HG03342 (cell line): ENCODE results near the gene PRKCZ.

Experiments used
- ATAC-seq: cut with Tn5 transposase; IDR thresholded peaks from one replicate; pipeline ENCODE4 v1.9.1; 2021; ENCODE audit warnings: mild to moderate bottlenecking, moderate library complexity; ENCODE audit not compliant: unreplicated experiment

The PRKCZ gene

DNA sequence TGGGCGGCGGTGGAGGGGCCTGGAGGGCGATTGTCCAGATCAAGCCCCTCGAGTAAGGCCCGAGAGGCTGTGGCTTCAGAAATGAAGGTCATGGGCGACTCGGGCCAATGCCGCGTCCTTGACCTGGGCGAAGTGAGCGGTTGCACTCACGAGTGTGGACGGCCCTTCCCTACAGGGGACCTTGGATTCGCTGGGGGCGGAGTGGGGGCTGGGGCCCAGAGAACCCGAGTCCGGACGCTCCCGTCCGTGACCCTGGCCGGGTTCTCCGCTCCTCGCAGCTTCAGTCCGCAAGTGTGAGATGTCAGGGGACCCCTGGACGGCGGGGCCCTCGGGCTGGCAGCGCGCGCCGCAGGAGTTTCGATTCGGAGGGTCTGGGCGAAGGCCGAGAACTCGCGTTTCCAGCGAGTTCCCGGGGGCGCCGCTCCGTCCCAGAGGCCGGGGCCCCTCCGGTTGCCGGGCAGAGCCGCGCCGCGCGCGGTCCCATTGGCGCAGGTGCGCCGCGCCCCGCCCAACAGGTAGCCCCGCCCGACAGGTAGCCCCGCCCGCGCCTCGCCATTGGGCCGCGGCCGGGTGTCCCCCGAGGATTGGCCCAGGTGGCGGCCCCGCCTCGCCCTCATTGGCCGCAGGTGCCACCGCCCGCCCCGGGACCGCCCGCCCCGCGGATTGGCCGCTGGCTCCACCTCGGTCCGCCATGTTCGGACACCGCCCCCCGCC, at the start of gene PRKCZ:
PRKCZ (plus strand) TSS at position 694 of the 714 bp plus-strand sequence. CDS start 220 bp downstream, outside the sequence.
- ATAC-seq: peak; percentile 50

DNA sequence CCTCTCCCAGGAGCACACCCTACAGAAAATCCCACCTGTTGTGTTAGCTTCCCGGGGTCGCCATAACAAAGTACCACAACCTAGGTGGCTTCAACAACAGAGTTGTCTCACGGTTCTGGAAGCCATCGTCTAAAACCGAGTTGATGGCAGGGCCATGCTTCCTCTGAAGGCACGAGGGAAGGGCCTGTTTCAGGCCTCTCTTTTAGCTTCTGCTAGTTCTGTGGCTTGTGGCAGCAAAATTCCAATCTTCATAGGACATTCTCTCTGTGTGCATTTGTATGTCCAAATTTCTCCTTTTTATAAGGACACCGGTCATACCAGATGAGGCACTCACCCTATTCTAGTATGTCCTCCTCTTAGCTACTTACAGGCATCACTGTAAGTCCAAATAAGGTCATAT, 49.8 kb upstream of the PRKCZ start:
- no peak for ATAC-seq

DNA sequence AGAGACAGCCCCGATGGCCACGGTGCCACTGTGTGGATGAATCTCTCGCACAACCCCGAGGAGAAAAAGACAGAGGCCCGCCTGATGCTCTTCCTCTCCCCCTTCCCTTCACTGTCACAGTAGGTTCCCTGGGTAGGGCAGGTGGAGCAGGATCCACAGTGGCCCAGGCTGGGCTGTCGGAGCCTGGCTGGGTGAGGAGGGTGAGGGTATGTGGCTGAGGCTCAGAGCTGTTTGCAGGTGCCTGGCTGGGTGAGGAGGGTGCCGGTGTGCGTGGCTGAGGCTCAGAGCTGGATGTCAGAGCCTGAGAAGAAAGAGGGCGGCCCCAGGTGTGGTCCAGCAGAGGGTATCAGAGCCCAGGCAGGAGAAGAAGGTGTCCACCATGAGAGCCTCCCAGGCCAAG, 49.4 kb upstream of the PRKCZ start:
- ATAC-seq: no peak

GRCh38 chr1:2001773-2002411, 48.3 kb upstream of the PRKCZ start:
- no peak for ATAC-seq

DNA sequence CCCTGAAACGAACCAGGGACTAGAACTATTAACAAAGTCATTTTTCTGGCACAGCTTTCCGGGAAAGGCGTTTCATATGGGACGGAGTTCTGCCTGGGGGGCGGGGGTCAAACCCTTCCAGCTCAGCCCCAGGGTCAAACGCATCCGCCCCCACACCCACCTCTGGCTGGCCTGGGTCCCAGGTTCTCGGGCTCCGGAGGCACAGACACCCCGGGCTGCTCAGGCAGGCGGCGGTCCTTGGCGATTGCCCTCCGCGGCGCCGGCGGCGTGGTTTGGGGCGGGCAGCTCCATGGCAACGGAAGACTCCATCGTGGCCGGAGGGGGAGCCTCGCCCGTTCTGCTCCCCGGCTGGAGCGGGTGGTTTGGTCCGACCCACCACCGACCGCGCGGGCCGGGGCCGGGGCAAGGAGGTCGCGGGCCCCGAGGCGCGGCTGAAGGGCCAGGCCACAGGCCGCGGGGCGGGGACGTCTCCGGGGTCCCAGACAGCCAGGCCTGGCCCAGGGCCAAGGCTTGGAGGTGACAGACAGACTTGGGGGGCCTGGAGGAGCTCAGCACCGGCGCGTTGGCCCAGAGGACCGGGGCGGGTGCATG, 46.6 kb upstream of the PRKCZ start, which contains the start of gene CFAP74:
CFAP74 (minus strand) TSS at position 246 of the 591 bp plus-strand sequence. CDS start 12,830 bp downstream, outside the sequence.
- ATAC-seq: no peak

DNA sequence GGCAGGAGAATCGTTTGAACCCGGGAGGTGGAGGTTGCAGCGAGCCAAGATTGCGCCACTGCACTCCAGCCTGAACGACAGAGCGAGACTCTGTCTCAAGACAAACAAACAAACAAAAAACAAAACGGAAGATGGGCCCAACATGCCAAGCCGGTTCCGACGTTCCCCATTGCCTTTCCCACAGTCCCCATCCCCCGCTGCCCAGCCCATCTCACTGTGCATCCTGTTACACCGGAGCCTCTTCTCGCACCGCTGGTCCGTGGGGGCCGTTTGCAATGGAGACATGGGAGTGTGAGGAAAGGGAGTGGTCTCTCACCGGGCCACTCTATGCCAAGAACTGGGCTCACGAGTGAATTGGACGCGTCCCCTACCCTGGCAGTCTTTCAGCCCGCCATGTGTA, 45.4 kb upstream of the PRKCZ start:
- no peak for ATAC-seq

DNA sequence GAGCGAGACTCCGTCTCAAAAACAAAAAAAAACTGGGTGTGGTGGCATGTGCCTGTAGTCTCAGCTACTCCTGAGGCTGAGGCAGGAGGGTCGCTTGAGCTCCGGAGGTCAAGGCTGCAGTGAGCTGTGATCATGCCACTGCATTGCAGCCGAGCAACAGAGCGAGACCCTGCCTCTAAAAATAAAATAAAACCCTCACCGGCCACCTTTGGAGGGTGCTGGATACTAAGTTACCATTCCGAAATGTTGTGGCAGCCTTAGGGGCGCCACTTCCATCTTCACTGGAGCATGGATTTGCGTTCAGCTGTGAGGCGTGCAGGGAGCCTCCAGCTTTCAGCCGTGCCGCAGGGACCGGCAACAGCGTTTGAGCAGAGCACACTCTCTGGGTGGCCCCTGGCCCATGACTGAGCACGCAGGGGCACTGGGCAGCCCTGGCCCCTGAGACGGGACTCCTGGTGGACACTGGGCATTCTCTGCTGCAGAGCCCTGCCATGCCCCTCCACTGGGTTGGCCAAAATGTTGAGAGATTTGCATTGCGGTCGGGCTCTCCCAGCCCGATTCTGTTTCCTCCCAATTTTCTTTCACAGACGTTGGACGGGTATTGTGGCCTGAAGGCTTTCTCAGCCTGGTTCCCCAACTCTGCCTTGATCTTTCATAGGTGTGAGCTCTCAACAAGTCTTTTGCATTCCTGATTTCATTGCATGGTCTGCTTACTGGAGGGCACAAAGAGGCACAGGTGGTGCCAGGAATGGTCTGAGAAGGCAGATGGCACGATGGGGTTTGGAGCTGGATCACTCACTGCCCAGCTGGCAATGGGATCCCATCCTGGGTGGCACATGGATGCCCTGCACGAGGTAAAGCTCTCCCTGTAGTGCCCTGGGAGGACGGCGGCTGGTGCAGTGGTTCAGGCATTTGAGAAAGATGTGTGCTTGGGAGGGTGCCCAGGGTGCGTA, 40.8 kb upstream of the PRKCZ start:
- ATAC-seq: no peak

- ATAC-seq: no peak
Observed at GRCh38 chr1:2014181-2014580, 36.0 kb upstream of the PRKCZ start.

DNA sequence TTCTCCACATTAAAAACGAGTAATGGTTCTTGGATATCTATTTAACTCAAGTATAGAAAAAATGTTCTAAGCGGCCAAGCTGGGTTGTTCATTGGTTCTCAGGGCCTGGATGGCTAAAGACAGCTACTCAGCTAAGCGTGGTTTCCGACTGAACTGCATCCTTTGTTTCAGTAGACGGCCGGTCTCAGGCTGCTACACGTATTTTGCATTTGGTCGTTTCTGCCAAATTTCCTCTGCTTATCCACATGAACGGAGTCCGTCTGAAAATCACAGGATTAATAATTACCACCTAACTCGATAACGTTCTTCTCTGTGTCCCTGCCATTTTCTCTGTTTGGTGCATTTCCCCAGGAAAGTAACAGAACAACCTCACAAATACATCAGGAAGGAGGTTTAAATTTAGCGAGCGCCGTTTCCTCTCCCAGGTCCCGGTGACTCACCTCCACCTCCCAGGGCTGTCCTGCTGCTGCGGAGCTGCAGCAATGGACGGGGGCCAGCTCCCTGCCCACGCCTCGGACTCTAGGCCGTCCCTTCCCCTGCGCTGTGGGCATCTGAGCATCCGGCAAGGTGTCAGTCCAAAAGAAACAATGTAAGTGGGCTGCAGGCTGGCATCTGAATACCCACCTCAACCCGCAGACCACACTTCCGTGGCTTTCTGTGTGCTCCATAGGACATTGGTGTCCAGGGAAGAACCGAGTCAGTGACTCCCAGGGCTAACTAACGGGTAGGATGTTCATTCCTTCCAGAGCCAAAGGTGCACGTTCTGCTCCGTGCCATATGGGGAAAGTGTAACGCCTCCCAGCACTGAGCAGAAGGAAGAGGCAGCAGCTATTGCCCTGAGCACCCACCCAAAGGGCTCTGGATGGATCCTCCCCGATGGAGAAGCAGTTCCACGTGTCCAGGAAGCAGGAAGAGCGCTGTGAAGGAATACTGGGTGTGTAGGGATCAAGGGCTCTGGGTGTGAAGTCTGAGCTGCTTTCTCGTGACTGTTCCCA, 35.2 kb upstream of the PRKCZ start:
- no peak for ATAC-seq

DNA sequence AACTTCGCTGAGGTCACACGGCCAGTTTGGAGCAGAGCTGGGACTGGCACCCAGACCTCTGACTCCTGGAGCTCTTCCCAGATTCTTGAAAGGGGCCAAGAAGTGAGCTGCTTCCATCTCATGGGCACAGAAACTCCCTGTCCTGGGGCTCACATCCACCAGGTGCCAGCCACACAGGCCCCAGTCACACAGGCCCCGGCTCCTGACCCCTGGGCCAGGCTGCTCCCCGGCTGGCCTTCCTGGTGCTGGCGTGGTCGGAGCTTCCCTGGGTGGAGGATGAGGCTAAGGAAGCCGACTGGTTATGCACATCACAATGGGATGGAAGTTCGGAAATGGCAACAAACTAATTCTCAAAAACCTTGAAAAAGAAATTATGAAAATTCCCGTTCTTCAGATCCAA, 34.1 kb upstream of the PRKCZ start:
- no peak for ATAC-seq

GRCh38 chr1:2018217-2019171, 31.7 kb upstream of the PRKCZ start:
- no peak for ATAC-seq

DNA sequence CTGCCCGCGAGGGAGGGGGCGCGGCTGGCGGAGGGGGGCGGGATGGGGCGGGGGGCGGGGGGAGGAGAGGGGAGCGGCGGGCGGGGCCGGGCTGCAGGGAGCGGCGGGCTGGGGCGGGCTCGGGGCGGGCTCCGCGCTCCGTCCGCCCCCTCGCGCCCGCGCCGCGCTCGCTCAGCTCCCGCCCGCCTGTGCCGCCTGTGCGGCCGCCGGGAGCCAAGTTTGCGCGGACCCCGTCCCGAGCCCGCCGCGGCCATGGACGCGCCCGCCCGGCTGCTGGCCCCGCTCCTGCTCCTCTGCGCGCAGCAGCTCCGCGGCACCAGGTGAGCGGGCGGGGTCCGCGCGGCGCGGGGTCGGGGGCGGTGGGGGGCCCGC, 31.1 kb upstream of the PRKCZ start, which contains the start of gene GABRD:
GABRD (plus strand) TSS at position 174 of the 372 bp plus-strand sequence; CDS start at position 253, 79 bp downstream.
- ATAC-seq: no peak

DNA sequence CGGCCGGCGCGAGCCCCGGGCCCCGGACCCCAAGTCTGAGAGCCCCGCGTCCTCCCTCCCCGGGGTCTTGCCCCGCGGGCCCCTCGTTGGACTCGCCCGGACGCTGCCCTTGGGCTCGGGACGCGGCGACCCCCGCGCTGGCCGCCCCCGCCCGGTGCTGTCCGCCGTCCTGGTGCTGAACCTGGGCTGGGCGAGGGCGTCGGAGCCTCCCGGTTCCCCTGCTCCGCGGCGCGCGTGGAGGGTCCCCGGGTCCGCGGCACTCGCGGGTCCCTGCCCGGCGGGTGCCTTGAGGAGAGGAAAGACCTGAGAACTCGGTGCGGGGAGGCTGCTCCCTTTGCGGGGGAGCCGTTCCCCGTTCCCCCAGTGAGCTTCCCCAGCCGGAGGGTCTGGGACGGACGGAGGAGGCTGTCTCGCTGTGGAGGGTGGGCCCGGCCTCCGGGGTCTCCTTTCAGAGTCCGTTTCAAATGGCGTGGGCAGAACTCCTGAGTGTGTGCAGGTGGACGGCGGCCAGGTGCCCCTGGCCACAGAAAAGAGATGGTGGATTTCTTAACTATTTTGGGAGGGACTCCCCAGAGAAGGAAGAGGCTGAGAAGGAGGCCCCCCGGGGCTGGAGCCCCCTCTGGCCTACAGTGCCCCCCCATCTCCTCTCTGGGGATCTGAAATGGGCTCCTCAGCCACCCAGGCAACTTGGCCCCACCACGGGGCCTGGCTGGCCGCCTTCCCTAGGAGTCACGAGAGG, 30.5 kb upstream of the PRKCZ start:
- ATAC-seq: no peak

GRCh38 chr1:2020310-2020655, 29.9 kb upstream of the PRKCZ start:
- ATAC-seq: no peak

DNA sequence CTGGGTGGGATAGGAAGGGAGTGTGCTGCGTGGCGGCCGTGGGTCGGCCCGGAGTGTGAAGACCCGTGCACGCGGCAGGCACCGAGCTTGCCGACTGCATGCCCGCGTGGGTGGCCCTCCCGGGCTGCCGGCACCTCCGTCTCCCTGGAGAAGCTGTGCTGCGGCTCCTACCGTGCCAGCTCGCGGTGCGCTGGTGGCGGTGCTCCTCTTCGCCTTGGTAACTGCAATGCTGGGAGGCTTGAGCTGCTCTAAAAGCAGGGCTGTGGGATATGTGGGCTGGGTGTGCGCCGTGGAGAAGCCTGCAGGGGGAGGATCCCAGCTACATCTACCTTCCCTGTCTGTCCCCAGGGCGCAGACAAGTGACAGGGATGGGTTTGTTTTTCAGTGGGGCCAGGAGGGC, 28.7 kb upstream of the PRKCZ start:
- ATAC-seq: no peak

DNA sequence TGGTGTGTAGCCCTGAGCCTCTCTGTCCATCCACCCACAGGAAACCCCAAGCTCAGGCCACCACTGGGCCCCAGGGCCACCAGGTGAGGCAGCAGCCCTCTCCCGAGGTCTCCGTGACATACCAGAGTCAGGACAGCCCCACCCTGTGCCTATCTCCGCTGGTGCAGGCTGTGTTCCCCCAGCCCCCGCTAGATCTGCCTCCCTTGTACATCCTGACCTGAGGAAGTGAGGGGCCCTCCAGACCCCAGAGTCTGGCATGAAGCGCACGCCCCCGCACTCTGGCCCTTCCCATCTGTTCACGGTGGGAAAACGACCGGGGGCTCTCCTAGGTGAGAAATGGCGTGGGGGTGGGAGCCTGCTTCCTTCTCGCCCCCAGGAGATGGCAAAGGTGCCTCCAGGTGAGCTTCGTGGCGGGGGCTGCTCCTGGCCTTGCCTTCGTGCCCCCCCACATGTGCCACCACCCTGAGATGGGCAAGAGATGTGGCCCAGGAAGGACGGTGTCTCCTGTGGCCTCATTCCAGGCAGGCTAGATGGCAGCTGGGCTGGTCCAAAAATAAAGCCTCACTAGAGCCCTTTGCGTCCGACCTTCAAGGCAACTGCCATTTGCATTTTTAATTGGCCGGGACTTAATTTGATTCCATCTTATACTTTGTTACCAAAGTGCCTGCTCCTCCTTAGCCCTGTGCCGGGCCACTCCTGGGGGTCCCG, 28.0 kb upstream of the PRKCZ start:
- no peak for ATAC-seq

DNA sequence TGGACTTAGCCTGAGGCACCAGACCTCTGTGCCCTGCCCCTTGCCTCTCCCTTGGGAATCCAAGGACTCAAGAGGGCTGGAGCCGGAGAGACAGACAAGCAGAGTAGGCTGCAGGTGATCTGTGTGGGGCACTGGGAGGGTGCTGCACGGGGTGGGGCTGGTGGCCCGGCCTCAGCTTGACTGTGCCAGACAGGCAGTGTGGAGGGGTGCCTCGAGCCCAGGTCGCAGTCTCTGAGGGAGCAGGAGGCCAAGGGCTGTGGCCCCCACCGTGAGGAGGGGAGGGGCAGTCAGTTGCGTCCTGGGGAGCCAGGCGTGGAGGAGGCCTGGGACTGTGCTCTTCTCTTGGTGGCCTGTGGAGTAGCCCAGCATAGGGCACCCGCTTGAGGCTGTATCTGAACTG, 27.0 kb upstream of the PRKCZ start:
- no peak for ATAC-seq
